ENCODE data around the gene THAP7. TPM values are rescaled to one million over a fixed set of nuclear protein-coding genes. Genes with fewer than 3 reads are reported as not detected.

THAP7 gene
- total and polyA plus RNA-seq, 2 of the 13 experiments (the other 11 are each of a cell fraction or from before 2014, with no cell fraction given) = 13.0 to 25.5 TPM

GRCh38 chr22:20949698-20950183 is 52.2 kb downstream of the THAP7 start (continued):
- TF ChIP-seq NFRKB (IDR thresholded peaks at IDR 0.05) = no peak
- no peak for TF ChIP-seq ZNF333 (CRISPR knock-in tag; IDR thresholded peaks at IDR 0.05; ENCODE audit: borderline replicate concordance)
- no peak for TF ChIP-seq ZNF496 (CRISPR knock-in tag; IDR thresholded peaks at IDR 0.05; ENCODE audit: insufficient replicate concordance)
- no peak for TF ChIP-seq HNRNPH1 (optimal IDR thresholded peaks at IDR 0.05; ENCODE audit: low read depth, low read length)
- TF ChIP-seq LBX2 (CRISPR knock-in tag; IDR thresholded peaks at IDR 0.05; ENCODE audit: borderline replicate concordance) = no peak
- TF ChIP-seq ATF2 (CRISPR knock-in tag; IDR thresholded peaks at IDR 0.05) = 0 out of 2 replicates have a peak, but pooled peaks have one; percentile 29
- TF ChIP-seq ZFP36L1 (CRISPR knock-in tag; IDR thresholded peaks at IDR 0.05) = no peak
- no peak for TF ChIP-seq ZSCAN5A (CRISPR knock-in tag; IDR thresholded peaks at IDR 0.05; ENCODE audit: borderline replicate concordance)
- no peak for TF ChIP-seq ZBTB26 (CRISPR knock-in tag; IDR thresholded peaks at IDR 0.05; ENCODE audit: borderline replicate concordance)
- TF ChIP-seq NBN (conservative IDR thresholded peaks at IDR 0.05) = no peak
- TF ChIP-seq SOX6 (IDR thresholded peaks at IDR 0.05) = no peak
- peak; percentile 79 for TF ChIP-seq SOX6 (CRISPR knock-in tag; IDR thresholded peaks at IDR 0.05)
- TF ChIP-seq ZSCAN12 (CRISPR knock-in tag; IDR thresholded peaks at IDR 0.05) = no peak
- no peak; the same call in 1 of the 2 replicates for TF ChIP-seq ZNF574 (CRISPR knock-in tag; IDR thresholded peaks at IDR 0.05)
- no peak for TF ChIP-seq ZFP41 (CRISPR knock-in tag; IDR thresholded peaks at IDR 0.05; ENCODE audit: borderline replicate concordance)
- peak; percentile 64; the same call in 1 of the 2 replicates for TF ChIP-seq NCOA2 (CRISPR knock-in tag; IDR thresholded peaks at IDR 0.05)
- no peak for TF ChIP-seq ZBTB4 (CRISPR knock-in tag; IDR thresholded peaks at IDR 0.05; ENCODE audit: borderline replicate concordance)
- peak; percentile 61 for TF ChIP-seq ASH2L (IDR thresholded peaks at IDR 0.05; ENCODE audit: insufficient read length, low read depth, low read length)
- TF ChIP-seq ZNF234 (CRISPR knock-in tag; conservative IDR thresholded peaks at IDR 0.05) = no peak
- no peak for TF ChIP-seq ZNF230 (CRISPR knock-in tag; IDR thresholded peaks at IDR 0.05)
